Measurements from ENCODE around the gene ZHX3.

- TF ChIP-seq CTCF (IDR thresholded peaks at IDR 0.05 in 4 of 5, conservative IDR thresholded peaks at IDR 0.05 in 1 of 5) (no peak), POLR2A (IDR thresholded peaks at IDR 0.05) (no peak)
Observed at GRCh38 chr20:41260734-41261220, 56.8 kb downstream of the ZHX3 start.
